ENCODE measurements around the gene DMTF1. TPM values are rescaled to one million over a fixed set of nuclear protein-coding genes. Genes with fewer than 3 reads are reported as not detected.

Gene DMTF1
- total RNA-seq, 2 experiments from 2014 or later = 111 to 197 TPM

- POLR2A ChIA-PET = interaction anchor here (0.6 to 1.2 kb wide), 3 partner anchors 8 to 882 kb away, joined by 3 to 6 read pairs (median 4); partner anchors contain the start of gene DMTF1
- BruUV-seq (replicated peaks) = no TSS peak
- CTCF ChIA-PET (ENCODE audit: unreplicated experiment) = interaction anchor here (0.6 kb wide), 1 partner anchor 11 kb away, joined by 3 read pairs; no protein-coding TSS in a partner anchor
Observed at GRCh38 chr7:87144173-87144657, 8.0 kb upstream of the DMTF1 start.

DNA sequence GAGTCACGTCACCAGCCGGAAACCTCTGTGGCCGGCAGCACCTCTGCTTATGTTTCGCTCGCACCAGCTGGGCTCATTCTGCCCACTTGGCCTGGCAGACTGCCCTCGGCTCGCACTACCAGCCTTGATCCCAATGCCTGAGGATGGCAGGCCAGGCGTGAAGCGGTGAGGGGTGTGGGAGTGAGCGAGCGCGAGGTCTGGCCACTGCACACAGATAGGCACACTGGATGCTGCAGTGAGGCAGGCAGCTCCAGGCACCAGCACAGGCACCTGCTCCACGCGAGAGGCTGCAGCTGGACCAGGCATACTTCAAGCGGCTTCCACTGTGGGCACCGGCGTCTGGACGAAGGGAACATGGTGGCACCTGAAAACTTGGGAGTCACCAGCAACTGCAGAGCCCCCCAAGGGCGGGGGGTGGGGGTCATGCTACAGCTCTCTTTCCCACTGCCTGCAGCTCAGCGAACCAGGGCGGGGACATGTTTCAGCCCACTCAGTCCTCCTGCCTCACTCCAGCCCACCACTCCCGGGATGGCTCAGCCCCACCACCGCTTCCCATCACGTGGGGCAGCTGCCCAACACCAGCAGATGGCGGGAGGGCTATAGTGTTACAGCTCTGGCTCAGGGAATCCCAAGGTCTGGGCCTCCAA lies 5.4 kb upstream of the DMTF1 start:
- TF ChIP-seq EZH2phosphoT487 (IDR thresholded peaks at IDR 0.05; ENCODE audit: borderline replicate concordance, low read depth, low read length) = no peak
- TF ChIP-seq CTCF (conservative IDR thresholded peaks at IDR 0.05; ENCODE audit: low read length) = no peak
- CTCF ChIA-PET (ENCODE audit: unreplicated experiment) = no interaction called here
- Histone ChIP-seq H3K9me3 (ENCODE audit: low read length) (peaks cover 8% of the 10 kb centered on the region; the same call in 1 of the 2 replicates), H3K4me2 (ENCODE audit: low read length) (no peak overlapping the region), H3K79me2 (ENCODE audit: insufficient read depth, low read depth, low read length) (peaks cover 8% of the 10 kb centered on the region; the same call in 1 of the 2 replicates), H2AFZ (ENCODE audit: low read length) (no peak overlapping the region), H3K4me1 (ENCODE audit: insufficient read depth, low read length, poor library complexity, severe bottlenecking) (peaks cover 37% of the 10 kb centered on the region), H4K20me1 (ENCODE audit: insufficient read depth, low read length) (no peaks in the 10 kb centered on the region), H3K4me3 (ENCODE audit: low read depth, low read length, poor library complexity, severe bottlenecking) (no peak overlapping the region), H3K36me3 (ENCODE audit: insufficient read depth, low read length) (no peaks in the 10 kb centered on the region; the same call in 1 of the 2 replicates), H3K9me2 (ENCODE audit: insufficient read depth, low read length) (no peaks in the 10 kb centered on the region), H3K27ac (ENCODE audit: low read depth, low read length, poor library complexity, severe bottlenecking) (no peak overlapping the region)
- POLR2A ChIA-PET = interaction anchor here (1.3 kb wide), 1 partner anchor 218 kb away, joined by 4 read pairs; no protein-coding TSS in a partner anchor
- no peak for DNase-seq (ENCODE audit: low spot score)
- intact Hi-C loops (cut with micrococcal nuclease; ENCODE audit: unreplicated experiment) = no loop called here
- BruUV-seq (replicated peaks) = no TSS peak

More at GRCh38 chr7:87144173-87144657, 8.0 kb upstream of the DMTF1 start:
- peak overlapping the region; percentile 65 for H3K27ac ChIP-seq (ENCODE audit: low read depth, low read length, poor library complexity, severe bottlenecking)
- H3K9me2 ChIP-seq (ENCODE audit: insufficient read depth, low read length) = no peaks in the 10 kb centered on the region
- H3K9me3 ChIP-seq (ENCODE audit: low read length) = peaks cover 8% of the 10 kb centered on the region; the same call in 1 of the 2 replicates
- H2AFZ ChIP-seq (ENCODE audit: low read length) = peak overlapping the region; percentile 83
- intact Hi-C loops (cut with micrococcal nuclease; ENCODE audit: unreplicated experiment) = loop anchor here (2.0 kb wide), 1 partner anchor 85 kb away; the partner anchor contains the start of gene ELAPOR2
- TF ChIP-seq CTCF (conservative IDR thresholded peaks at IDR 0.05; ENCODE audit: low read length) (no peak), EZH2phosphoT487 (IDR thresholded peaks at IDR 0.05; ENCODE audit: borderline replicate concordance, low read depth, low read length) (no peak)
- peak; percentile 84 for DNase-seq (ENCODE audit: low spot score)
- no peaks in the 10 kb centered on the region; the same call in 1 of the 2 replicates for H3K36me3 ChIP-seq (ENCODE audit: insufficient read depth, low read length)
- H3K4me2 ChIP-seq (ENCODE audit: low read length) = peak overlapping the region; percentile 66
- H4K20me1 ChIP-seq (ENCODE audit: insufficient read depth, low read length) = no peaks in the 10 kb centered on the region
- peaks cover 24% of the 10 kb centered on the region for H3K4me1 ChIP-seq (ENCODE audit: insufficient read depth, low read length, poor library complexity, severe bottlenecking)
- H3K79me2 ChIP-seq (ENCODE audit: insufficient read depth, low read depth, low read length) = no peaks in the 10 kb centered on the region
- H3K4me3 ChIP-seq (ENCODE audit: low read depth, low read length, poor library complexity, severe bottlenecking) = peak overlapping the region; percentile 26
